Mesodermal cell (in vitro differentiated cells): Measurements from ENCODE around the gene TMEM176A.
"Not testable (repeated sequence)": the region's sequence is repeated elsewhere in the genome, so short reads cannot be mapped to it uniquely, and the experiment has no call there.

ENCODE experiments used
- H3K27ac ChIP-seq: 2 replicates; pipeline ENCODE4 v1.7.0; 2013; ENCODE audit warnings: mild to moderate bottlenecking, low read depth, low read length, moderate library complexity; ENCODE audit not compliant: severe bottlenecking
- H3K36me3 ChIP-seq: 2 replicates; pipeline ENCODE4 v1.7.1; 2013; ENCODE audit warnings: mild to moderate bottlenecking, low read length, moderate library complexity; ENCODE audit not compliant: control insufficient read depth, insufficient read depth
- H3K4me1 ChIP-seq: one replicate; pipeline ENCODE4 v1.7.1; 2013; ENCODE audit warnings: mild to moderate bottlenecking, low read length; ENCODE audit not compliant: insufficient read depth, control insufficient read depth, poor library complexity, severe bottlenecking
- H3K4me3 ChIP-seq: 2 replicates; pipeline ENCODE4 v1.7.0; 2013; ENCODE audit warnings: low read length, control low read depth, mild to moderate bottlenecking; ENCODE audit not compliant: insufficient read depth, poor library complexity, severe bottlenecking; ENCODE audit errors: extremely low read depth
- H3K9me3 ChIP-seq: 2 replicates; pipeline ENCODE4 v1.7.1; 2013; ENCODE audit warnings: mild to moderate bottlenecking, low read length, moderate library complexity; ENCODE audit not compliant: control insufficient read depth
- WGBS, 2 experiments: methylation state at CpG; one replicate each; pipeline ENCODE4 v1.1.5; 2013; ENCODE audit warnings: missing lambda C conversion rate in 2 of 2; ENCODE audit not compliant: insufficient coverage in 2 of 2; 5-methylcytosine and 5-hydroxymethylcytosine counted together

The TMEM176A gene

GRCh38 chr7:150774131-150774530 lies 26.4 kb upstream of the TMEM176A start:
- not testable (repeated sequence) for H3K4me3 ChIP-seq, H3K9me3 ChIP-seq, H3K27ac ChIP-seq, H3K36me3 ChIP-seq, H3K4me1 ChIP-seq
- WGBS, 2 experiments, result no CpG with 5 or more reads among the region's 1 CpG

GRCh38 chr7:150778014-150778737 lies 22.4 kb upstream of the TMEM176A start:
- Histone ChIP-seq H3K4me1 (no peaks in the 10 kb centered on the region), H3K4me3 (no peak overlapping the region), H3K9me3 (no peaks in the 10 kb centered on the region), H3K27ac (no peak overlapping the region), H3K36me3 (no peaks in the 10 kb centered on the region)
- WGBS, 2 experiments, result 53 to 61% methylated on average over 4 to 6 of the region's 8 CpGs

GRCh38 chr7:150778738-150779301 lies 21.7 kb upstream of the TMEM176A start:
- no peak overlapping the region for H3K27ac ChIP-seq
- H3K4me1 ChIP-seq, result no peaks in the 10 kb centered on the region
- 0 to 8% methylated on average over 4 to 5 of the region's 12 CpGs for WGBS, 2 experiments
- no peak overlapping the region for H3K4me3 ChIP-seq
- H3K36me3 ChIP-seq, result no peaks in the 10 kb centered on the region
- no peaks in the 10 kb centered on the region for H3K9me3 ChIP-seq

GRCh38 chr7:150780292-150780691 lies 20.3 kb upstream of the TMEM176A start:
- Histone ChIP-seq H3K4me1 (no peaks in the 10 kb centered on the region), H3K4me3 (no peak overlapping the region), H3K9me3 (no peaks in the 10 kb centered on the region), H3K36me3 (no peaks in the 10 kb centered on the region), H3K27ac (no peak overlapping the region)
- WGBS, 2 experiments, result 58 to 67% methylated on average over 3 of the region's 3 CpGs

DNA sequence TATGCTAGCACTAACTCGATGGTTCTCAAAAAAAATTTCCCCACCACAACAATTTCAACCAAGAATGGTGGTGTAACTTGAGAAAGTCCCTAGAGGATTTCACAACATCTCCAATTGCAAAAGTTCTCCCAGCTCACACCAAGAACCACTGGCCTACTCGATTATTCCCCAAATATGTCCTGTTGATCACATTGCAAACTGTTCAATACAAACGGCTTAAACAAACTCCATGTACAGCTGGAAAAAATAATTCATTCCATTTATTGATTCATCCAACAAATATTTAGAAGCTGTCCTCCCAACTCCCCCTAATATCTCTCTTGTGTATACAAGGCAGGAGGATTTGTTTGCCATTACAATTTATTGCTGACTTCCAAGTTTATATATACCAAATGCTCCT lies 19.5 kb upstream of the TMEM176A start:
- Histone ChIP-seq H3K36me3 (no peaks in the 10 kb centered on the region), H3K4me1 (no peaks in the 10 kb centered on the region), H3K27ac (no peak overlapping the region), H3K9me3 (no peaks in the 10 kb centered on the region), H3K4me3 (no peak overlapping the region)
- WGBS, 2 experiments, result 33 to 38% methylated on average over 2 of the region's 3 CpGs

DNA sequence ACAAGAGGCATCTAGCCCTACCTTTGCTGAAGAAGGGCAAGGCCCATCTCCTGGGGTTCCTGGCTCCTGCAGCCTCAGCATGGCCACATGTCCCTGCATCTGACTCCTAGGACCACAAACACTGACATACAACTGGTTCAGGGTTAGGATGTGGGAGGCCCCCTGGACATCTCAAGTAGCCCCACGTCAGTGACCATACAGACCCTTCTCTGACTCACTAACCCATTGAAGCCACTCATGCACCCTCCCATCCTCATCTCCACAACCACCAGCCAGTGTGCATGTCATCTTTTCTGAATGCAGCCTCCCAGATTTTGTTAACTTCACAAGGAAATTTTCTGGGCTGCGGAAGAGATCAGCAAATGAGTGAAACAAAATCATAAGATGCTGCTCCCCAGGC lies 18.6 kb upstream of the TMEM176A start:
- Histone ChIP-seq H3K36me3 (no peaks in the 10 kb centered on the region), H3K4me3 (no peak overlapping the region), H3K9me3 (no peaks in the 10 kb centered on the region), H3K27ac (no peak overlapping the region), H3K4me1 (no peaks in the 10 kb centered on the region)
- WGBS, 2 experiments, result 88 to 91% methylated on average over 1 to 2 of the region's 2 CpGs

- Histone ChIP-seq H3K9me3 (no peaks in the 10 kb centered on the region), H3K27ac (no peak overlapping the region), H3K36me3 (no peaks in the 10 kb centered on the region), H3K4me3 (no peak overlapping the region), H3K4me1 (no peaks in the 10 kb centered on the region)
- 88 to 89% methylated on average over 6 to 9 of the region's 9 CpGs for WGBS, 2 experiments
Observed at GRCh38 chr7:150784120-150784736, 16.3 kb upstream of the TMEM176A start.

- H3K27ac ChIP-seq, result no peak overlapping the region
Observed at GRCh38 chr7:150784954-150785353, 15.6 kb upstream of the TMEM176A start.

GRCh38 chr7:150787321-150788281 lies 13.0 kb upstream of the TMEM176A start:
- 83 to 86% methylated on average over 9 of the region's 10 CpGs for WGBS, 2 experiments
- Histone ChIP-seq H3K4me1 (no peaks in the 10 kb centered on the region), H3K27ac (no peak overlapping the region), H3K36me3 (no peaks in the 10 kb centered on the region), H3K9me3 (no peaks in the 10 kb centered on the region), H3K4me3 (no peak overlapping the region)

More at GRCh38 chr7:150784954-150785353, 15.6 kb upstream of the TMEM176A start:
- no peak overlapping the region for H3K4me3 ChIP-seq
- WGBS, 2 experiments, result no CpG with 5 or more reads among the region's 4 CpGs
- H3K9me3 ChIP-seq, result no peaks in the 10 kb centered on the region
- H3K36me3 ChIP-seq, result no peaks in the 10 kb centered on the region
- H3K4me1 ChIP-seq, result no peaks in the 10 kb centered on the region

GRCh38 chr7:150788474-150789269 lies 11.9 kb upstream of the TMEM176A start:
- H3K27ac ChIP-seq, result no peak overlapping the region

More at GRCh38 chr7:150788474-150789269, 11.9 kb upstream of the TMEM176A start:
- no peaks in the 10 kb centered on the region for H3K36me3 ChIP-seq
- no peaks in the 10 kb centered on the region for H3K9me3 ChIP-seq
- WGBS, 2 experiments, result 73 to 78% methylated on average over 4 to 7 of the region's 9 CpGs
- H3K4me3 ChIP-seq, result no peak overlapping the region
- H3K4me1 ChIP-seq, result no peaks in the 10 kb centered on the region
